ENCODE measurements around the gene STUM. TPM values are rescaled to one million over a fixed set of nuclear protein-coding genes. Genes with fewer than 3 reads are reported as not detected.
"Not testable (repeated sequence)": the region's sequence is repeated elsewhere in the genome, so short reads cannot be mapped to it uniquely, and the experiment has no call there.

STUM gene
- total RNA-seq, 1 donor from 2014 or later: 1.4 TPM

DNA sequence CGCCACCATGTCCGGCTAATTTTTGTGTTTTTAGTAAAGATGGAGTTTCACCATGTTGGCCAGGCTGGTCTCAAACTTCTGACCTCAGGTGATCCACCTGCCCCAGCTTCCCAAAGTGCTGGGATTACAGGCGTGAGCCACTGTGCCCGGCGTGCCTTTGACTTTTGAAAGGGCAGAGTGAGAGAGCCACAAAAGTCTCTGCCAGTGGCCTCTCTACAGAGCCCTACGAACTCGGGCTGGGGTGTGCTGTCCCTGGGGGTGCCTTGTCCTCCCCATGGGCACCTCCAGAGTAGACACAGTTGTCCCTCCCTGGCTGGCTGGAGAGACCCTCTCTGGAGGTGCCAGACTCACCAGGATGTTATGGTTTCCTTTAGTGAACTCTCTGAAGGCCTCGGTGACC lies 90.6 kb downstream of the STUM start:
- ATAC-seq: not testable (repeated sequence)
- peak; percentile 11 for DNase-seq (ENCODE audit: missing footprints)
- intact Hi-C loops (cut with DNase I): loop anchor here (10.0 kb wide), 1 partner anchor 796 kb away; no protein-coding TSS in a partner anchor

DNA sequence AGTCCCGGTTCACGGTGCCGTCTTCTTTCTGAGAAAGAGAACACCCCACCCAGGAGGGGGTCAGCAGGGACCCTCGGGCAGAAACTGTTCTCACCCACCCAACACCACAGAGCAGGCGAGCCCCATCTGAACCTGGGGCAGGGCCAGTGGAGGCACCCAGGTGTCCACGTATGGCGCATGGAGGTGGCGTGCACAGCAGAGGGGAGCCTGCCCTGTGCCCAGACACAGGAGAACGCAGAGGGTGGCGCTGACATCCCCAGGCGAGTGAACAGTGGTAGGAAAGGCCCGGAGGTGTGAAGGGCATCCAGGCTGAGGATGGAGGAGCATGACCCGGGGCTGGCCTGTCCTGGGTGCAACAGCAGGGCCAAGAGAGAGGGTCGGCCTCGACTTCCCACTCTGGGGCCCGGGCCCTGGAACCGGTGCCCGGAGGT lies 91.1 kb downstream of the STUM start:
- peak; percentile 40 for DNase-seq (ENCODE audit: missing footprints)
- intact Hi-C loops (cut with DNase I): loop anchor here (10.0 kb wide), 1 partner anchor 795 kb away; no protein-coding TSS in a partner anchor
- no peak for ATAC-seq

DNA sequence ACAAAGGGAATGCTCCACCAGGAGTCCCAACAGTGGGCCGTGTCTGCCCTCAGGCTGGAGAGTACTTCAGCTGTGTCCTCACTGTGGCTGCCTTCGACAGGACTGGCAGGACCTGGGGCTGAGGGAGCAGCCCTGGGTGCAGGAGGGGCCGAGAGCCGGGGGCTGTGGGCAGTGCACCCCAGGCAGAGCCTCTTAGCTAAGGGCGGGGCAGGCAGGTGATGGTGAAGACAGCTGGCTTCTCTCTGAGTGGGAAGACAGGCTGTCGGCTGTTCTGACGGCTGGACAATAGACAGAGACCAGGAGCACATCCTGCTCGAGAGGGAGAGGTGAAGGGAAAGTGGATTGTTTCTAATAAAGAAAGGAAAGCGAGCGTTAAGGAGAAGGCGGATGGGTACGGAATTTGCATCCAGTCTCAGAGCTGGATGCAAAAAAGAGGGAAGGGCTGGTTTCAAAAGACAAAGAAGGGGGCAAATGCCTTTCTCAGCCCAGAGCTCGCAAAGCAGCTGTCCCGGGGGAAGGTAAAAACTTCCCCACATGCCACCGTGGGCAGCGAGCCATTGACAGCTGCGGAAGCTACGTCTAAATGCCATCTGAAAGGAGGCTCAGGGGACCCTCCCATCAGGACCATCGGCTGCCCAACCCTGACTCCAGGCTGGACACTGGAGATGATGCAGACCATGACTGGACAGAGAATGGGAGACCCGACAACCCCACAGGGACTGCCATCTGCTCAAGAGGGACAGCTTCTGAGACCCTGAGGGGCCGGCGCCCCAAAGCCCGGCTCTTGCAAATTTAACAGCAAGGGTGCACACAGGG lies 92.0 kb downstream of the STUM start:
- intact Hi-C loops (cut with DNase I): no loop called here
- peak; percentile 26 for DNase-seq (ENCODE audit: missing footprints)
- ATAC-seq: no peak

DNA sequence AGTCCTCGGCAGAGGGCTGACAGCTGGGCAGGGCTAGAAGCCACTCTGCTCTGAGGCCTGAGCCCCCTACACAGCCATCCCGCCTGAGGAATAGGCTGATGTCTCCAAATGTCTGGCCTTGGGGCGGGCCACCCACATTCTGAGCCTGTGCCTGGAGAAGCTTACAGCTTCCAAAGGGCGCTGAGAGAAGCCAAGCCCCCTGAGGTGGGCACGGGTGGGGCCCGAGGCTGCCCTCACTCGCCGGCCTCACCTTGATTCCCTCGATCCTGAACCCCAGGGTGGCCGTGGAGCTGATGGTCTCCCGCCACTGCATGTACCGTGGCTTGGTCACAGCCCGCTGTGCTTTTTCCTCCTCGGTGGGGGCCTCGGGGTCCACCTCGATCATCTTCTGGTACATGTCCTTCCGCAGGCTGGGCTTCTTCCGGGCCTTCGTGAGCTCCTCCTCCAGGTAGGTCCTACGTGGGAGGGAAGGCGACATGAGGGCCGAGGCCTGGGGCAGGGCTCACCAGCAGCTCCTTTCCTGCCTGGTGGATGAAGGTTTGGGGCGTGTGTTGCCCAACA lies 93.2 kb downstream of the STUM start:
- no peak for ATAC-seq
- intact Hi-C loops (cut with DNase I): no loop called here
- peak; percentile 66 for DNase-seq (ENCODE audit: missing footprints)

DNA sequence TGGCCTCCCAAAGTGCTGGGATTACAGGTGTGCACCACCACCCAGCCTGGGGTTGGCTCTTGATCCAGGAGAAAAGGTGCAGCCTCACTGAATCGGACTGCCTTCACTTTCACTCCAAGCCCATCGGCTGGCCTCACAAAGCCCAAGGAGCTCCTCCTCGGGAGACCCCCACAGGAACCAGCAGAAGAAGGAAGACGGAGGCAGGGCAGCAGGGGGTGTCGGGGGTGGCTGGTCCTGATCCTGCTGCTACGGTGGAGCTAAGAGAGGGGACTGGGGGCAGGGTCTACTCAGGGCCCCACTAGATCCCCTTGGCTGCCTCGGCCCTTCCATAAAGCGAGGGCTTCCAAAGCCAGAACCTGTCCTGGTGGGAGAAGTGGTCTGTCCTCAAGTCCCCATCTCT lies 93.9 kb downstream of the STUM start:
- ATAC-seq: no peak
- intact Hi-C loops (cut with DNase I): no loop called here
- peak; percentile 41 for DNase-seq (ENCODE audit: missing footprints)

DNA sequence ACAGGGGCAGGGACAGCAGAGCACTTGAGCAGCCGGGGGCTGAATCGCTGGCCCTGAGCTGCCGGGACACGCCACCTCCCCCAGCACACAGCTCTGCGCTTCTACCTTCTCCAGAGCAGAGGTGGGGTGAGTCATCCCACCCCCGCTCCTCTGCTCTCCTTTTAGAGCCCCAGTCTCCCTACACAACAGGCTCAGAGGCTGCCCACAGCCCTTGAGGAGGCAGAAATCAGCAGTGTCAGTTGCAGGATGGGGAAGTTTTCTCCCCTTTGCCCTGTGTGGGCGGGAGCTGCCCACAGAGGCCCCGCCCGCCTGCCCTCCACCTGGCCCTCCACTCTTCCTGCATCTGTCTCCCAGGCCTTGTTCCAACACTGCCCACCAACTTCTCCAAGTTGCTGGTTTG lies 94.6 kb downstream of the STUM start:
- DNase-seq (ENCODE audit: missing footprints) (peak; percentile 62), ATAC-seq (peak; percentile 36)
- intact Hi-C loops (cut with DNase I): no loop called here

DNA sequence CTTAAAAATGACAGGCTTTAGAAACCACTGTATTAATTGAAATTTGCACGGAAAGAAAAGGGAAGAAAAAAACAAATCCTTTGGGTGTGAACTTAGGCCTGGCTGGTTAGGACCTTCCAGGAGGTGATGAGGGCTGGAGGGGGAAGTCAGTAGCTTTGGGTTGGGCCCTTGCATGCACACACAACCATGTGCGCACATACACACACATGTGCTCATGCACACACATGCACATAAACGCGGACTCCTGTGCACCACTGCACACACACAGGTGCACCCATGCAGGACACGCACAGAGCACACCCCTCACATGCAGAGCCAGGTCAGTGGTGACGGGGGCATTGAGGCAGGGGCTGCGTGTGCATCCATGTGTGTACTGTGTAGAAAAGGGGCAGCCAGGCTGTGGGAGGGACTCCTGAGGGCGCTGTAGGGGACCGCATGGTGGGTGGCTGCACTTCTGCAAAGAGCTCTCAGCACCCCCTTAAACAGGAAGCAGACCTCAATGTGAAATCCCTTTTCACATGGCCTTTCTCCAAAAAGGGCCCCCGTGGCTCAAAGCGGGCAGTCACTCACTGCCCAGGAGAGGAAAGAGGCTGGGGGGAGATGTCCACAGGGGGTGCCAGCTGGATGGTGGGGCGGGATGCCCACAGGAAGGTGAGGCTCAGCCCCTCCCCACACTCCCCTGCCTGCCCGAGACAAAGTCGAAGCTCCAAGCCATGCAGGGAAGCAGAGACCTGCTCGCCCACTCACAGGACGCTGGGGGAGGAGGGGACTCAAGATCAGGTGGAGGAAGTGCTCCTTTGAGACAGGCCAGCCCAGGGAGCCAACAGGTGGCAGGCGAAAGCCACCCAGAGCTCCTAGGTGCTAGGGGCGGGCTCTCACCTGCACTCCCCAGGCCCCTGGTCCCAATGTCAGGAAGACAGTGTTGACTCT lies 95.3 kb downstream of the STUM start:
- ATAC-seq (no peak), DNase-seq (ENCODE audit: missing footprints) (peak; percentile 68)
- intact Hi-C loops (cut with DNase I): no loop called here

DNA sequence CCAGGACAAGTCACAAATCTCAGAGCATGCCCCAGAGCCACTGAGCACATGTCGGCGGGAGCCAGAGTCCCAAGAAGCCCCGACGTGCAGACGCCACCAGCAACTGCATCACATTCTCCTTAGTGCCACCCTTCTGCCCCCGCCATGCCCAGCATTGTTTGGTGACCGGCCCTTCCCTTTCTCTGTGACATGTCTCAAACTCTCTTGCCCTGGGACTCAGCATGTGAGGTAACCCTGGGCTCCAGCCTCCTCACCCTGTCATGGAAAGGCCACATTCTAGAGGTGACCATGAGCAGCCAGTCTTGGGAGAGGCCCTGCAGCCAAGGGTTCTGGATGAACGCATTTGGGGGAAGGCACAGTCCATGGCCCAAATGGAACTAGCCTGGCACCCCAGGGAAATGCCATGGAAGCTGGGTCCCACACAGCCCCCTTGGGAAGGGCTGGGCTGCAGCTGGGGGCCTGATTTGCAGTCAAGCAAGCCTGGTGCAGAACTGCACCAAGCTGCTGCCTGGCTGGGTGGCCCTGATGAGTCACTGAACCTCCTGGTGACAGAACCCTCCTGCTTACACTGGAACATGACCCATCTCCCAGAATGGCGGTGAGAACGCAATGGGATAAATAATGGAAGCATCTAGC lies 96.1 kb downstream of the STUM start:
- intact Hi-C loops (cut with DNase I): loop anchor here (5.0 kb wide), 1 partner anchor 38 kb away; no protein-coding TSS in a partner anchor
- no peak for ATAC-seq
- DNase-seq (ENCODE audit: missing footprints): peak; percentile 57

DNA sequence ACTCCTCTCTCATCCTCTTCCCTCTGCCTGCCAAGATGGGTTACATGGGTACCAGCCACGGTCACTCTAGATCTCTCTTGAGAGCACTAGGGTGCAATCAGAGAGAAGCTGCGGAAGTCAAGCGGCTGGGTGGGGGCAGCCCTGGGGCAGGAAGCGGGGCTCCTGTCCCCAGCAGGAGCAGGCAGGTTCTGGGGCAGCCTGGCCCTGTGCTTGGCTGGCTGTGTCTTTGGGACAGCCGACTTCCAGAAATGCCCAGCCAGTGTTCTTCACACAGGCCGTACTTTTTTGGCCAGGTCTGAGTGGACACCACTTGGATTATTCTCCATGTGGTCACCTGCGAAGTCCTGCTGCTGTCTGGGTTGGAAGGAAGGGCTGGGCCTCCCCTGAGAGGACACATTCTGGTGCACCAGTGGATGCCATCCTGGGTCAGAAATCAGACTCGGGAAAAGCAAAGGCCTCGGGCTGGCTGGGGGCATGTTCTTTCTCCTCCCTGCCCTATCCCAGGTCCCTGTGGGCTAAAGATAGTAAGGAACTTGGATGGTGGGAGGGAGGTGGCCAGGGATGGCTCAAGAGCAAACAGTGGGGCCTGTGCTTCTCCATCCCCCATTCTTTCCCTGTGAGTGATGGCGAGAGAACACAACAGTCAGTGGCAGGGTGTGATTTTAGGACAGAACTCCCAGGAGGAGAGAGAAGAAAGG lies 96.9 kb downstream of the STUM start:
- intact Hi-C loops (cut with DNase I): loop anchor here (5.0 kb wide), 1 partner anchor 37 kb away; no protein-coding TSS in a partner anchor
- peak; percentile 36 for ATAC-seq
- peak; percentile 30 for DNase-seq (ENCODE audit: missing footprints)

DNA sequence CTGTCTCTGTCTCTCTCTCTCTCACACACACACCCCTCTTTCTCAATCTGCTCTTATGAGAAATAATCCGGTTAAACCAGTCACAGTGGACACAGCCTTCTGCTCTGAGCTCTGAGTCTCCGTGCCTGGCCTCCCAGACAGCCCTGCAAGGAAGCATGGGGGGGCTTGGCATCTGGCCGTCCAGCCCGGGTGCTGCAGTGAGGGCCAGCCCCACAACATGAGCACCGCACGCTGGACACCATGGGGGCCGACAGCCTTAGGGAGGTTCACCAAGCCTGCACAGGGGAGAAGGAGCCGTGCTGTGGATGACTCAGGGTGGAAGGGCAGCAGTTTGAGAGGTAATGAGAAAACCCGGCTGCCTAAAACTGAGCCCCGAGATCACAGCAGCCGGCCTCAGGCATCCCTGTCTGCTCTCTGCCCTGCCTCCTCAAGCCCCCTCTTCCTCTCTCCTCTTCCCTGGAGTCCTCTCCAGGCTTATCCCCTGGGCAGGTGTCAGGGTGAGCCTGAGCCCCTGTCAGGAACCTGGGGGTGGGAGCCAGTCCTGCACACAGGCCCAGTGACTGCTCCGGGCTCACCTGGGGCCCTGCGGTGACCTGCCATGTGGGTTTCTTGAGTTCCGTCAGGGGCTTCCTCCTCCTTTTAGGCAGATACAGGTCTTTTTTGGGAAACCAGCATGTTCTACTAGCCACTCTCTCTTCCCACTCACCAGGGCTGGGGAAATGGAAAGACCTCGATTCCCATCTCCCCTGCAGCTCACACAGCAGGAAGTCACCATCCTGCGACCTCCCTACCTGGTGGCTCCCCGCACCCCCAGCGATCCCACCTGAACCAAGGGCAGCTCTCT lies 97.7 kb downstream of the STUM start:
- intact Hi-C loops (cut with DNase I): loop anchor here (5.0 kb wide), 1 partner anchor 36 kb away; no protein-coding TSS in a partner anchor
- DNase-seq (ENCODE audit: missing footprints) (peak; percentile 45), ATAC-seq (no peak)

DNA sequence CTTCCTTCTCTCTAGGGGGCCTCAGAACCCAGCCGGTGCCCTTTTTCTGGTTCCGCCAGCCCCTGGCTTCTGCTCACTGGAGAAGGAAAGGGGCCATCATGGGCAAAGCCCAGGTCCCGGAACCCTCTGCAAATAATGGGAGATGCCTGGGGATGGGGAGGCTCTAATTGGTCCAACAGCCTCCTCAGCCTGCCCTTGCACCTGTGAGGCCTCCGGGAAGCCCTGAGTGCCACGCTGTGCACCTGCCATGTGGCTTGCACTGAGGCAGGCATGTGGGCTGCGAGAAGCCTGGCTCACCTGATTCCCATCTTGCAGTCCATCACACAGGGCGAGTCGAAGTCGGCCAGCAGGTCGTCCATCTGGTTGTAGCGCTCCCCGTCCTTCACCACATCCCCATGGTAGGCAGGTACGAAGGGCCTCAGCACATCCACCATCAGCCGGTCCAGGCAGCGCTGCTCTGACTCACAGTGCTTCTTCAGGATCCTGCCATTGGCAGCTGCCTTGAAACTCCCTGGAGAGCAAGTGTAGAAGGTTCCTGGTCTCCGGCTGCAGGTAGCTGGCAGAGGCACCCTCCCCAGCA lies 98.4 kb downstream of the STUM start:
- intact Hi-C loops (cut with DNase I): loop anchor here (5.0 kb wide), 1 partner anchor 35 kb away; no protein-coding TSS in a partner anchor
- peak; percentile 39 for DNase-seq (ENCODE audit: missing footprints)
- ATAC-seq: no peak

DNA sequence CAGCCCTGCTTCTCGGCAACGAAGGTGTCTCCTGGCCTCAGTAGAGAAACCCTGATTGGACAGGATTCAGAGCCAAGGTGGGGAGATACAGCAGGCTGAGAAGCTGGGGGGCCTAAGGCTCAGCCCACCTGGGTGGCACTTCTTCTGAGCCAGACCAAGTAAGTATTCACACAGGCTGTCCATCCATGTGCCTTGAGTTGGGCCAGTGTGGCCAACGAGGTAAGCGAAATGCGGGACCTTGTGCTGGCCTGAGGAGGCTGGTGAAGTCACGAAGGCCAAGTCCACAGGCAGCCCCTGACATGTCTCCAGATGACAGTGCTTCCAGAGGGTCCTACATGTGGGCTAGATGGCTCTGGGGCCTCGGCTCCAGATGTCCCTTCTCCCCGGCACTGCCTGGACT lies 99.2 kb downstream of the STUM start:
- DNase-seq (ENCODE audit: missing footprints): no peak
- intact Hi-C loops (cut with DNase I): loop anchor here (5.0 kb wide), 1 partner anchor 35 kb away; no protein-coding TSS in a partner anchor
- no peak for ATAC-seq

DNA sequence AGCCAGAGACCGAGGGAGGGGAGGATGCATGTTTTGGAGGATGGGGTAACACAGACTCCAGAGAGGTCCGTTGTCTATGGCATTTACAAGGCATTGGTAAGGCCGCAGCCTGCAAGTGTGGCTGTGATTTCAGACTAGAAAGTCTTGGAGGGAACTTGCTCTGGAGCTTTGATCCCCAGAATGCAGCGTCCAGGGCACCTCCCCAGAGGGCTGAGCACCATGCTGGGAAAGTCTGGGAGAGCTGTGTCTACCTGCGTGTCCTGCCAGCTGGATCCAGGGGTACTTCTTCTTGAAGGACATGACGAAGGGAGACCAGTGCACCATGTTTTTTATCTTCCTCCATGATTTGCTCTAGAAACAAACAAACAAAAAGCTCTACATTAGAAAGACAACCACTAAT lies 99.9 kb downstream of the STUM start:
- no peak for DNase-seq (ENCODE audit: missing footprints)
- no peak for ATAC-seq
- intact Hi-C loops (cut with DNase I): loop anchor here (5.0 kb wide), 1 partner anchor 34 kb away; no protein-coding TSS in a partner anchor

DNA sequence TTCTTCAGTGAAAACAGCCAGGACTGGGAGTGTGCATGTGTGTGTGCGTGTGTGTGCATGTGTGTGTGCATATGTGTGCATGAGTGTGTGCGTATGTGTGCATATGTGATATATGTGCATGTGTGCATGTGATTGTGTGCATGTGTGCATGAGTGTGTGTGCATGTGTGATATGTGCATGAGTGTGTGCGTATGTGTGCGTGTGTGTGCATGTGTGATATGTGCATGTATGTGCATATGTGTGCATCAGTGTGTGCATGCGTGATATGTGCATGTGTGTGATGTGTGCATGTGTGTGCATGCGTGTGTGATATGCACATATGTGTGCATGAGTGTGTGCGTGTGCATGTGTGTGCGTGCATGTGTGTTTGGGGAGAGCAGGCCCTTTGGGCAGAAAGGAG lies 100.7 kb downstream of the STUM start:
- intact Hi-C loops (cut with DNase I): loop anchor here (5.0 kb wide), 1 partner anchor 33 kb away; no protein-coding TSS in a partner anchor
- ATAC-seq (no peak), DNase-seq (ENCODE audit: missing footprints) (no peak)

DNA sequence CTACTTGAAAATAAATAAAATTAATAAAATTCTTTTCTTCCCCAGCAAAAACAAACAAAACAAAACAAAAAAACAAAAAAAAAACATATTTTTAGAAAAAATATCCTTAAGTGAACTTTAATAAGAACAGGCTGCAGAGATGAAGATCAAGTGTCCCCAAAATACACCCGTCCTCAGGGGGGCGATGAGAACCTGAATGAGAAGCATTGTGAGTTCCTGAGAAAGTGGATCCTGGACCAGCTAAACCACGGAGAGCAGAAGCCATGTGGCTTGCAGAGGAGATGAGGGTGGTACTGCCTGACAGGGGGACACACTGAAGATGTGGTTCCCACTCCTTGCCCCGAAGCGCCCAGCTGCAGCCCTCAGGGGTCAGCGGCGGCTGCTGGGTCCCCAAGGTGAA lies 101.2 kb downstream of the STUM start:
- no peak for ATAC-seq
- intact Hi-C loops (cut with DNase I): loop anchor here (5.0 kb wide), 1 partner anchor 33 kb away; no protein-coding TSS in a partner anchor
- DNase-seq (ENCODE audit: missing footprints): no peak

DNA sequence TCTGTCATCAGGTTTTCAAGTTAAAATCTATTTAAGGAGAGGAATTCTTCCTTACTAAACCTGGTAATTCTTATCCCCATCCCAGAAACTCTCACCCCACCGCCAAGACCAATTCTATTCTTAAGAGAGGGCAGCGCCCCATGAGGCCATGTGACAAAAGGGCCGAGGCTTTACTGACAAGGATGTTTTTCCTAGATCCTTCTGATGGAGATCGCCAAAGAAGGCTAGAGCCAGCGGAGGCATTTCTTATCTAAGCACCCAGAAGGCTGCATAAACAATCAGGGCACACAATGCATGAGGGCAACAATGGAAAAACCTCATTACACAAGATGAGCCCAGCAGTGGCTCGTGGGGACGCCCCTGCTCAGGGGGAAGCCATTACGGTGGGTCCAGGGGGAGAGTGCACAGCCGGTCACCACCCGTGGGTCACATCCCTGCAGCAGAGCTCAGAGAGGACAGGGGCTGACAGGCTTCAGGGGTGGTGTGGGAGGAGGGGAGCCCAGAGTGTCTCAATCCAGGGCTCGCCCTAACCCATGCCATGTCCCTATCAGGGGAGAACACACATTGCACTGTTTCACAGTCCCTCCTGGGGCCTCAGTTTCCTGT lies 101.8 kb downstream of the STUM start:
- DNase-seq (ENCODE audit: missing footprints) (no peak), ATAC-seq (no peak)
- intact Hi-C loops (cut with DNase I): no loop called here
